COLO668 (cell line): Measurements from ENCODE around the gene EXOC2.

Experiments
- DNase-seq: peaks from one replicate; lab custom pipeline; 2025; ENCODE audit not compliant: unreplicated experiment; lab: John Stamatoyannopoulos, UW

Gene EXOC2

DNA sequence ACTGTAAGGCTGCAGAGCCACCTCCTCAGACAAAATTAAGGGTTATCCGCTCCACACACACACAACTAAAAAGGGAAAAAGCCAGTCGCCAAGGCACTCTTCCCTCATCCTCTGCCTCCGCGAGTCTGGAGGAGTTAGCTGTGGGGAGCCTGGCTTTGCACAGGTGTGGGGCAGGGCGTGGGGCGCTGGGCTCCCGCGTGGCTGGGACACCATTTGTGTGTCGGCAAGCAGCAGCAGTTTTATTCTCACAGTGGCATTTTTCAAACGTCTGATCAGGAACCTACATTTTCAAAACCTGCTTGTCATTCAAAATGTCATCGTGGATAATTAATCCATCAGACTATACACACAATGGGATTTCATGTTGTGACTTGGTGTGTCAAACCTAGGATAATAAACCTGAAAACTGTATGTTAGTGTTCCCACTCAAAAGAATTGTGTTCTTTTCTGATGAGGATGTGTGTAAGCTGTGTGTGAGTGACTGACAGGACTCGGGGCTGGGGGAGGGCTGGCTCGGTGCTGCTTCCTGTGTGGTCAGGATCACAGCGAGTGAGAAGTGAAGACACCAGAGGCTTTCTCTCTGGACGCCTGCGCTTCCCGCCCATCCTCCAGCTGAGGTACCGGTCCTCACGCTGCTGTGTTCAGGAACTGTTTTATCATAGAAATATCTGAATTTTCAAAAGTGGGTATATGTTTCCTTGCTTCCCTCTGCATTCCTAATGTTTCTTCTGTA lies 218.3 kb downstream of the EXOC2 start:
- no peak for DNase-seq

DNA sequence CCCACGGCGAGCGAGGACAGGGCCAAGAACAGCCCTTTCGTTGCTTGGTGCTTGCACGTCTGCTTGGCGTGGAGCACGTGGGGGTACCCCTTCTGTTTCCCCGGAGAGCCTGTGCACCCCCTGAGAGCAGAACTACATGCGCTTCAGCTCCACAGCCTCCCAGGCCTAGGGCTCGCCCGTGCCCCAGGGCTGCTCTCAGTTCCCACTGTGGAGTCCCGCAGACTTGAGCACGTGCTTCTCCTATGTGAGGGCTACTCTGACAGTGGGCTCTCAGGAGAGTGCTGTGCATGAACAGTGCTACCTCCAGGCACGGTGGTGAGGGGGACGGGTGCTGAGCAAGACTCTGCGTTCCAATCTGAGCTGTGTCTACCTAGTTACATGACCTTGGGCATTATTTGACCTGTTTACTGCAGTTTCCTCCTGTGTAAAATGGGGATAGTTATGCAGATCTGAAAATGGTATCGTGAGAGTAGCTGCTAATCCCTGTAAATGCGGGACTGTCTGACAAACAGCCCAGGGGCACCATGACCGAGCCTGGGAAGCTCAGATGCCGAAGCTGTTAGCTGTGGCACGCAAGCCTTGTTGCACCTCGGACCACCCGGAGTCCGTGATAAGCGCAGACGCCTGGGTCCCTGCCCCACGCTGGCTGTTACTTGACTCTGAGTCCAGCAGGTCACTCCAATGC lies 219.0 kb downstream of the EXOC2 start:
- DNase-seq = no peak

DNA sequence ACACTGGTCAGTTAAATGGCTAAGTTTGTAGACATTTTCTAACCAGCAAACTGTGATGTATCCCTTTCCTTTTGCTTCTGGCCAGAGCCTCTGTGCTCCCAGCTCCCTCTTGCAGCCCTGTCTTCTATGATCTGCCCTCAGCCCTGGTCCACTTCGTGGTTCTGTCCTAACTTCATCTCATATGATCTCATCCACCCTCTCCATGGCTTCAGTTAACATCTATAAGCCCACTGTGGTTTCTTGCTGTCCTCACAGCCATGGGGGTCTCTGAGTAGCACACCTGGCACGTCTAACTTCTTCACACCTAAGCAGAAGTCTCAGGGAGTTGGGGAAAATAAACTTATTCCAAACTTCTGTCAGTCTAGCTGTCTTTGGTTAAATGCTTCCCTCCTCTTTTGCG lies 219.6 kb downstream of the EXOC2 start:
- DNase-seq = no peak

DNA sequence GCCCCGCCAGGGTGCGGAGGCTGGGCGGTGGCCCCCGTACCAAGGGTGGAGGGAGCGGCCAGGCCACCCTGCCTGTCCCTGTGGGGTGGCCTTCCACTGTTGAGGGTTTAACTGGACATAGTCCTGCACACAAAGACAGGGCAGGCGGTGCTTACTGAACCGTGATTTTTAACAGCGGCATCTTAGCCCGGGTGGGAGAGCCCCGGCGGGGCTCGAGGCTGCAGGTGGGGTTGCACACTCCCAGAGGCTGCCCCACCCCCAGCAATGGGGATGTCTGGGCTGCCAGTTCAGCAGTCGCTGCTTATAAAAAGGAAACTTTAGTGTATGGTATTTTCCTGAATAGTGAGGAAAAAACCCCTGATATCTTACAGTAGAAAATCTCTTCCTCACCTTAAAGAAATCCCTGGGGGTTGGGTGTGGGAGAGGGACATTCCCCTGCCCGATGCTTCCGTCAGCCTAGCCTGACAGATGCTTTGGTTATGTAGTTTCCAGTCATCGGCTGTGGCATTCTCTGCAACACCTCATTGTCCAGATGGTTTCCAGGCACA lies 222.0 kb downstream of the EXOC2 start:
- DNase-seq = no peak

DNA sequence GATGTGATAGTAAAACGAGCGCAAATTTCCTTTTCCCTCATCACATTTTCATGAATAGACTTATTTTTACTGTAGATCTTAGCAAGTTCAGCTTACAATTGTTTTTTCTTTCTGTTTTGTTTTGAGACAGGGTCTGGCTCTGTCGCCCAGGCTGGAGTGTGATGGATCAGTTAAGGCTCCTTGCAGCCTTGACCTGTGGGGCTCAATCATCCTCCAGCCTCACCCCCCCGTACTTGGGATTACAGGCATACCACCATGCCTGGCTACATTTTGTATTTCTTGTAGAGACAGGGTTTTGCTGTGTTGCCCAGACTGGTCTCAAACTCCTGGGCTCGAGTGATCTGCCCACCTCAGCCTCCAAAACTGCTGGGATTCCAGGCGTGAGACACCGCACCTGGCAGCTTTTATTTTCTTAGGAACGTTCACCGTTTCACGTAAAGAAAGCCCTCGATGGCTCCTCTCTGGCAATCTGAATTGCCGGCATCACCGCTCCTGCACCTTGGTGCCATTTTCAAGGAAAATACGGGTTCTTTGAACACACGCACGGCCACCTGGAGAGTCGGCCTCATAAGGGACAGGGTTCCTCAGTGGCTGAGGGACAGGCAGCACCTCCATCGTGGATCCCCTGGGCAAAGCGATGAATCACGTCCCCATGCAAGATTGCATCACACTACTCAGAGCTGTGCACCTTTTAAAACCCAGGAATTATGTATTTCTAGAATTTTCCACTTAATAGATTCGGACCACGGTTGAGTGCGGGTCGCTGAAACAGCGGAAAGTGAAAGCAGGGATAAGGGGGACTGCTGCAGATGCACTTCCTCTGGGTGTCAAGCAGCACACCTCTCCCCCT lies 222.7 kb downstream of the EXOC2 start:
- DNase-seq = no peak

DNA sequence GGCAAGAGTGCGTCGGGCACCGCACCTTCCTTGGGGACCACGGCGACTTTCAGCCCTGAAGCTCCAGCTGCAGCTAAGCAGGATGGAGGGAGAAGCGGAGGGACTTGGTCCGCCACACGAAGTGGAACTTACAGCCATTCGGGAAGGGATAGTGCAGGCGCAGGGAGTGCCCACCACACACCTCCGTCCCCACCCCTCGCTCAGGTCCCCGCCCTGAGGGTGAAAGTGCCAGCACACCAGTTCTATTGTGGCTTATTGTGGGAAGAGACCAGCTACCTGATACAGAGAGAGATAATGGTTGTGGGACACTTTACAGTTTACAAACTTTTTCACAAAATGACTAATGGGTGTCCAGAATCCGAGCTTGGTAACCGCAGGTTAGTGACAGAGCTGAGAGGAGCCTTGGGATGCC lies 225.3 kb downstream of the EXOC2 start:
- no peak for DNase-seq

DNA sequence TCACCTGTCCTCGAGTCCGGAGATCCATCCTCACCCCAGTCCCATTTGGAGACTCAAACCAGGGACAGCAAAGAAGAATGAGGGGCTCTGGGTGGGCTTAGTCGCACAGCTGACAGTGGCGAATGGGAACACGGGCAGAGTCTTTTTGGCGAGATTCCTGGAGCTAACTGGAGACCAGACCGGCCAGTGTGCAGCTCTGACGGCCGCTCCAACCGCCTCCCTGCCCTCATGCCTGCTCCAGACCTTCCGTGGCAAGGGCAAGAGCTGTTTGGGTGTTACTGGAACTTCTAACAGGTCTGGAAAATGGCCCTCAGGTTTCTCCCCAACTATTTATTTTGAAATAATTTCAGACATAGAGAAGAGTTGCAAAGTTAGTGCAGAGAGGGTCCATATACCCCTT lies 225.8 kb downstream of the EXOC2 start:
- DNase-seq = no peak

DNA sequence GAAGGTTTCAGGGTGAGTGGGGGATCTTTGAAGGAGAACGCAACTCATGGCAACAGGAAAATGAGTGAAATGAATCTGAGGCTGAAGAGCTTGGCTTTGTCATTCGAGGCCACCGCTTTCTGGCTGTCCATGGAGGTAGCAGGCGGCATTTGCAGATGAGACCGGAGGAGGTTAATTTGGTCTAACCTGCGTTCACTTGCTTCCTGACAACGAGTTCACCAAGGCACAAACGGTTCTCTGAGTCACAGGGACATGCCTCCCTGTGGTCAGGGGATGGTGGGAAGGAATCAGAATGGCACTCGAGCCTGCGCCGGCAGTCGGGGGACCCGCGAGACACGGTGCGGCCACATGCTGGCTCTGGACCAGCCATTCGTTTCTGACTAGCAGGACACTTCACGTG lies 226.4 kb downstream of the EXOC2 start:
- no peak for DNase-seq

DNA sequence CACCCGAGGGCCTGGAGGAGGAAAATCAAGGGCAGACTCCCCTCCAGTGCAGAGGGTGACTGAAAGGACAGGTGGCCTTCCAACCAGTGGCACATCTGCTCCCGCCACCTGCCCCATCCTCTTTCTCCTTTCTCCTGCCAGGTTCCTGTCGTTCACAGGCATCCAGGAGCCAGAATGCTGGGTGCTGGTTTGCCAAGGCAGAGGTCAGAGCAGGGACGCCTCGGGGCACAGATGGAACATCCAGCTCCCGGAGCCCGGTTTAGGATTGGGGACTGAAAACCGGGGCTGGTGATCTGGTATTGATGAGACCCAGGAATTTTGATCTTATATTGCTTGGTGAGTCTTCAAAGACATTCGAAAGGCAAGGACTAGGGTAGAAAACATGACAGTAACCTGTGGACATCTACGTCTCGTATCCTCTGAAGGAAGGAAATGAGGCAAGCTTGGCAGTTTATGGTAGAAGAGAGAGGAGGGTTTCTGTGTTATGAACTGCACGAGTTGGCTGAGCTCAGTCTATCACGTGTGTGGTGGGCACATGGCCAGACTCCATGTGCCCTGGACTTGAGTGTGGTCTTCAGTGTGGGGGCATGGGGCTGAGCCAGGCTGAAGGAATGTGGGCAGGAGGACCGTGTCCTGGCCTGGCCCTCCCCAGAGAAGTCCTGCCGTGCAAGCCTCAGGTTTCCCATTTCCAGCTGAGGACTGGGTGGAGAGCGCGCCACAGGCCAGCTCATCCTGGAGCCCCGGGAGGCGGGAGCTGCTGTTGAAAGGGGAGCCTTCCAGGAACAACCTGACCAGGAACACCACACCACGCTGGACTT lies 227.2 kb downstream of the EXOC2 start:
- DNase-seq = no peak

DNA sequence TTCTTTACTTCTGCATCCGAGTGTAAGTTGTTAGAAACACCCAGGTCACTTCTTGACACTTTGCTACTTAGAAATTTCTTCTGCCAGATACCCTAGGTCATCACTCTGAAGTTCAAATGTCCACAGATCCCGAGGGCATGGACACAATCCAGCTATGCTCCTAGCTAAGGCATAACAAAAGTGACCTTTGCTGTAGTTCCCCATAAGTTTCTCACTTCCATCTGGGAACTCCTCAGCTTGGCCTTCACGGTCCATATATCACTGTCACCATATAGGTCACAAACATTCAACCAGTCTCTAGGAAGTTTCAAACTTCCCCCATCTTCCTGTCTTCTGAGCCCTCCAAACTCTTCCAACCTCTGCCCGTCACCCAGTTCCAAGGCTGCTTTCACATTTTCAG lies 236.1 kb downstream of the EXOC2 start:
- DNase-seq = no peak

DNA sequence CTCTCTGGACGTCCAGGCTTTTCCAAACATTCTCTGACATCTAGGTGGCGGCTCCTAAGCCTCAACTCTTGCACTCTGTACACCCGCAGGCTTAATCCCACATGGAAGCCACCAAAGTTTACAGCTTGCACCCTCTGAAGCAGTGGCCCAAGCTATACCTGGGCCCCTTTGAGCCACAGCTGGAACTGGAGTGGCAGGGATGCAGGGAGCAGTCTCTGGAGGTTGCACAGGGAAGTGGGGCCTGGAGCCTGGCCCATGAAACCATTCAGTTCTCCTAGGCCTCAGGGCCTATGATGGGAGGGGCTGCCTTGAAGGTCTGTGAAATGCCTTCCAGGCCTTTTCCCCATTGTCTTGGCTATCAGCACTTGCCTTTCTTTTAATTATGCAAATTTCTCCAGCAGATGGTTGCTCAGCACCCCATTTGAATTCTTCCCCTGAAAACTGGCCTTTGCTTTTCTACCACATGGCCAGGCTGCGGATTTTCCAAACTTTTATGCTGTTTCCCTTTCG lies 236.5 kb downstream of the EXOC2 start:
- no peak for DNase-seq

DNA sequence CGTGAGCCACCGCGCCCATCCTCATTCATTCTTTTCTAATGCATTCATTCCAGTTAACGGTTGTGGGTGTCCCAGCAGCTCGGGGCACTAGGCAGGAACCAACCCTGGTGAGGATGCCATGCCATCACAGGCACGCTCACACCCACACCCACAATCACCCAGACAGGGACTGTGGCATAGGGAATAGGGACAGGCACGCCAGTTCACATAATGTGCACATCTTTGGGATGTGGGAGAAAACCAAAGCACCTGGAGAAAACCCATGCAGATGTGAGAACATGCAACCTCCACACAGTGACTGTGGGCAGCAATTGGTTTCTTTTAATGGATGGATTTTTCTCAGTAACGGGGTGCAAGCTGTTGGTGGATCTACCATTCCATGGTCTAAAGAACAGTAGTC lies 237.1 kb downstream of the EXOC2 start:
- DNase-seq = no peak

DNA sequence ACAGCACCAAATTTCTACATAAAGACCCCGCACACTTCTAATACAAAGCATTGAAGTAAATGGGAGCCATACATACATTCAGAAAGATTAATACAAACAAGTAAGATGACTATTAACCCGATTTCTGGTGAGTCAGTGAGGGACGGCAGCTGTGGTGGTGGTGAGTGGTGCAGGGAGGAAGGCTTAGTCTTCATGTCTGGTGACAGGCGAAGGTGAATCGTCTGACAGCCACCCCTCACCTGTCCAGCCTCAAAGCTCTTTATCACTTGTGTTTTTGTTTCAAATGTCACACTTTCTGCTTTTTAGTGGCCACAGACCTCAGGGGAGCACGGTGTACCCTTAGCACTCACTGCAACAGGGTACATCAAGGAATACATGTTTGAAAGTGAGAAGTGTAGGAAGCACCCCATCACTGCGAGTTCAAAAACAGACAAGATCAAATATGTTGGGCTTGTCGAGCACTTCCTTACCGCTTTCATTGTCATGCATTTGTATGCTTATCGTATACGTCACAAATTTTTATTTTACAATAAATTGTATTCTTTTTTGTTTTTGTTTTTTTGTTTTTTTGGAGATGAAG lies 237.8 kb downstream of the EXOC2 start:
- no peak for DNase-seq

DNA sequence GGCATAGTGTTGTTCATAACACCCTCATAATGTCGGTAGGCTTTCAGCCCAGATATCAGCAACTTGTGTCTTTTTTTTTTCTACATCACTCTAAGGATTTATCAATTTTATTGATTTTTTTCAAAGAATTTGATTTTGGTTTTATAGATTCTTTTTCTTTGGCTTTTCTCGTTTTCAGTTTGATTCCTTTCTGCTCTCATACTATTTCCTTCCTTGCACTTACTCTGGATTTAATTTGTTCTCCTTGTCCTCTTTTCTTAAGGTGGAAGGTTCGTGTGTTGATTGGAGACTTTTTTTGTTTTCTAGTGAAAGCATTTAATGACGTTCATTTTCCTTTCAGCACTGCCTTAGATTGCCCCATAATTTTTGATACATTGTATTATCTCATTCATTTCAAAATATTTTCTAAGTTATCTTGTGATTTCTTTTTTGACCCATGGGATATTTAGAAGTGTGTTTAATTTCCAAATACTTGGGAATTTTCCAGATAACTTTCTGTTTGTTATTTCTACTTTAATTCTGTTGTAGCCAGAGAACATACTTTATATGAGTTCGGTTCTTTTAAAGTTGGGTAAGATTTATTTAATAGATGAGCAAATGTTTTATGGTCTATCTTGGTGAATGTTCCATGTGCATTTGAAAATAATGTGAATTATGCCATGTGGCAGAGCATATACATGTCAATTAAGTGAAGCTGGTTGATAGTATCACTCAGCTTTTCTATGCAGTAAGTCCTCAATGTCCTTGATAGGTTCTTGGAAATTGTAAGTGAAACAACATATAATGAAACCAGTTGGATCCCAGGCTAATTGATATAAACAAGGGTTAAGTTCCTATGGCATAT lies 238.6 kb downstream of the EXOC2 start:
- DNase-seq = no peak

DNA sequence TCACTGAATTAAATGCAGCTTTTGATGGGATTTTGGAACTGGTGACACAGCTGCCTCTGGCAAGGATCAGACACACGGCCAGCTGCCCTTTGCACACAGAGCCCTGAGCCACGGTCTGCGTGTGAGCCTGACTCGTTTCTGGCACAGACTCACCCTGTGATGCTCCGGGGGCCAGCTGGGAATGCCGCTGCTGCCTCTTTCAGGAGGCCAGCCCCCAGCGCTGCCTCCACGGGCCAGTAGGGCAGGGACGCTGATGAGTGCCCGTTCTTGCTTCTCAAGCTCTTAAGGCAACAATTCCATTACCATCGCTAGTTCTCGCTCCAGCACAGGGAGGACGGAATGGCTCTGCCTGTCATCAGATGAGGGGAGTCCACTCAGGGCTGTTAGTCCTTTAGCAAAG lies 239.8 kb downstream of the EXOC2 start:
- no peak for DNase-seq

DNA sequence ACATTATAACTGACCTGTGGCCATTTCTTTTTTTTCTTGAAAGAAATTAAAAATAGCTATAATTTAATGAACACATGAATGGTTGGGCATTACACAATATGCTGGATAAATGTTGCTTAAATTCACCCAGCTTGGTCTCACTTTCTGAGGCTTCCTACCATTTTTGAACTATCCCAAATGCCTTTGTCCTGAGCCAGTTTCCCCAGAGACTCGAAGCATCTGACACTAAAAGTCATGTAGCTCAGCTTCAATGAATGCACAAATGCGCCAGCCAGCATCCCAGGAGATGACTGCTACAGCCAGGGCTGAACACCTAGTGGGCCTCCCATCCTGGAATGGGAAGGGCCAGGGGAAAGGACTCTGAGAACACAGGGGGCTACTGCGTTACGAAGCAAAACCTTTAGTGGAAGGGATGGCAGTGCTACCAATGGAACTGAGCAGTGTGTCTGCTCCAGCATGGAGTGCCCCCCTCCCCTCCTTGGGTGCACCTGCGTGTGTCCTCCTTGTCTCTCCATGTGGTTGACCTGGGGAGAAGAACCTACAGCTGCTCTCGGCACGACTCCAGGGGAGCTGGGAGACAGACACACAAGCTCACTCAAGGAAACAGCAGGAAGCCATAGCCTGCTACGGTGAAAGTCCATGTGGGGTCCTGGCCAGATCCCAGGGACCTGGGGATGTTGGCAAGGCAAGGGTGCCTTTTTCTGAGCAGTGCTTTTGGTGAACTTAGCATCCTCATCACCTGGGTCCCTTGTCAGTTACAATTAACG lies 240.5 kb downstream of the EXOC2 start:
- DNase-seq = no peak

DNA sequence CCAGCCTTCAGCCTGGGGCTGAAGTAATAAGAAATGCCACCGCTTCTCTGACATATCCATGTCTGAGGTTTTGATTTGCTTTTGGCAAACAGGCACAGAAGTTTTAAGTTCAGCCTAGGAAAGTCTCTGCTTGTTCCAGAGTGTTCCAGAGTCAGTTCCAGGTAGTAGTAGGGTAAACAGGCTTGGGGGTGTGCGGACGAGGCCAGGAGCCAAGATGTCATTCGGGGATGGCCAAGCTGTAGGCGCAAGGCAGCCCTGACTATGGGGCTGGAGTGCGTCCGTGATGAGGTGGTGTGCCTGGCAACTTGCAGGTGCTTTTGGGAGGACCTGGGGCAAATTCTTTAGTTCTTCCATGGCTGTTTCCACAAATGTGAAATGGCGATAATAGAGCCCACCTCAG lies 241.1 kb downstream of the EXOC2 start:
- DNase-seq = no peak

DNA sequence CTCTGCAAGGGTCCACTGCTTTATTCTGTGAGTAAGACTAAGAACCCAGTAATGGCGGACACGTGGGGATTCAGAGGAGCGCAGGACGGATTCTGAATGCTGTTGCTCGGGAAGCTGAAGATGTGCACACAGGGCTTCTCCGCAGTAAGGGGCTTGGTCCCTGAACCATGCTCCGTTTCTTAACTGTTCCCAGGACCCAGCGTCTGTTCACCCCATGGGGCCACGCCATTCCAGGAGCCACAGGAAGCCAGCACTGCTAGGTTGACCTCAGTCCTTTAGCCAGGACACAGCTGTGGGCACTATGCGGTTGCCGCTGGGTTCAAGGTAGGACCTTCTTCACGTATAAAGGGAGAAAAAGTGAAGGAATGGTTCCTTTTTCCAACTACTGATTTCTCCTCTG lies 241.6 kb downstream of the EXOC2 start:
- no peak for DNase-seq
